Left renal cortex interstitium (tissue), 4 donors: Measurements from ENCODE around the gene FAU. TPM values are rescaled to one million over a fixed set of nuclear protein-coding genes. Genes with fewer than 3 reads are reported as not detected.
"Not testable (repeated sequence)": the region's sequence is repeated elsewhere in the genome, so short reads cannot be mapped to it uniquely, and the experiment has no call there.

Source experiments
- DNase-seq, 4 donors: peaks; one replicate each; pipeline ENCODE4 v3.0.0-alpha.2; 2013; ENCODE audit warnings: low read depth in 4 of 4, low spot score in 2 of 4, missing footprints in 1 of 4
- polyA plus RNA-seq, 4 donors: library from polyadenylated mRNA; unstranded; fragments of 120-200 nt; gene quantifications; one replicate each; pipeline ENCODE4 v1.2.1, GENCODE V29; 2013; ENCODE audit not compliant: insufficient read length in 4 of 4

Gene FAU
- polyA plus RNA-seq: 100 to 1,000 TPM; 643 to 971 (median 752) TPM

DNA sequence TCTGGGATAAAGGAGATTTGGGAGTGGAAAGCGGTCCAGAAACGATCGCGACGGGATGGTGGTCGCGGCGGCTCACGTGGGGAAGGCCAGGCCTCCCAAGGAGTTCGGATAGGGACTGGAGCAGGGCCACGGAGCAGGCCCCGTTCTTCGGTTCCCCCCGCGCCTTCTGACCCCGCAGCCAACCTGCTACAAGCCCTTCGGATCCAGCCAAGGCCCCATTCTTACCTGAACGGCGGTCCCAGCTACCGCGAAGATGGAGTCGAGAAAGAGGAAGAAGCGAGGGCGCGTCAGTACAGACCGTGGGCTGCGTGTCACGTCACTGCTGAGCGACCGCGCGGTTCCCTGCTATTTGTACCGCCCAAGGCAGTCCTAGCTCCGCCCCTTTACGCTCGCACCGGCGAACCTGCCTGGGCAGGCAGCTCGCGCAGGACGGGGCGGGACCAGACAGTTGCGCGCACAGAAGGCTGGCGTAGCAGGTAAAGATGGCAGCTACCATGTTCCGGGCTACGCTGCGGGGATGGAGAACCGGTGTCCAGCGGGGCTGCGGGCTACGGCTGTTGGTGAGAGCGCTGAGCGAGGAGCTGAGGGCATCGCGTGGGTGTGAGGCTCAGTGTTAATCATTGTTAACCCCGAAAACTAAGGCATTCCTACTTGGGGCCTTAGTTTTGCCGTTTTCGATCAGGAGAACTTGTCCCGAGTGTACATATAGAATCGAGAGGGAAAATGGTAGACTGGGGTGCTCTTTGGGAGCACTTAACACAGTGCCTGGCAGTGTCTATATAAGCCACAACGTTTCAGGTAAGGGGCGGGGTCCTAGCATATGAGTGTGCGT, at the start of gene FAU, which contains the start of gene MRPL49:
Gene FAU (minus strand): TSS at position 270 of the 832 bp plus-strand sequence. CDS start 321 bp downstream, outside the sequence.
Gene MRPL49 (plus strand): TSS at position 457 of the 832 bp plus-strand sequence. CDS start 26 bp downstream, at position 483.
- peak in 3 of 4 donors; percentile 92 to 96 (median 93) for DNase-seq

DNA sequence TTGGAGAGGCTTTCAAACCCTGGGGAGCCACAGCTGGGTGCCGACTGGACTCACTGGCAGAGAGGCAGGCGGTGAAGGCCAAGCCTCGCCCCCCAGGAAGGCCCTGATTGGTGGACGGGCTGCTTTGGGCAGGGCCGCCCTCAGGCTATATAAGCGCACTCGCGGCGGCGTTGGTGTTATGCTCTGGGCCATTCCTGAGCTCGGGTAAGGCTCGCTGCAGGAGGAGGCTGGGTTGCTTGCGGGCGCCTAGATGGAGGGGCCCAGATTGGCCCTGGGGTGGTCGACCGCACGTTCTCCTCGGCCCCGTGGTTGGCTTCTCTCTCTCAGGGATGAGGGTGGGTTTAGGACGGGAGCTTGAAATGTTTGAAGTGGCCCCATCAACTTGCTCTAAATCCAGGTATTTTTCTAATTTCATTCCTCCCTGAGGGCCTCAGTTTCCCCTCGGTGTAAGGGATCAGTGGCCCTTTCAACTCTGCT, 48.2 kb upstream of the FAU start, which contains the start of gene SPDYC:
Gene SPDYC (plus strand): TSS at position 176 of the 477 bp plus-strand sequence. CDS start 1,125 bp downstream, outside the sequence.
- no peak for DNase-seq

DNA sequence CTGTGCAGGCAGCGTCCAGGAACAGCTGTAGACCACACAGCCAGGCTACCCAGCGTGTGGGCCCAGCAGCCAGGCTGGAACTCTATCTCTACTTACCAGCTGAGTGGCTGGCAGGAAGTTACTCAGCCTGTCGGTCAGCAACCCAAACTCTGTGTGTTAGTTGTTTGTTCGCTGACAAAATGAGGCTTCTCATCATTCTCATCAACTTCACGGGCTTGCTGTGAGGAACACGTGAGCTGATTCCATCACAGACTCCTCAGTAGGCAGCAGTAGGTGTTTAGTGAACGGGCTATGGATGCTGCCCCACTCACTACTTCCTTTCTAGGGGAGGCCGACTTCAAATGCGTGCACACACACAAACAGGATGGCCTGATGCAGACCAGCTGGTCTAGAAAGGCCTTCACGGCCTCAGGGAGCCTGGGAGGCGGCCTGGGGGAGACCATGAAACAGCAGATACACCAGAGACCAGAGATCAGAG, 47.3 kb upstream of the FAU start:
- DNase-seq: no peak

DNA sequence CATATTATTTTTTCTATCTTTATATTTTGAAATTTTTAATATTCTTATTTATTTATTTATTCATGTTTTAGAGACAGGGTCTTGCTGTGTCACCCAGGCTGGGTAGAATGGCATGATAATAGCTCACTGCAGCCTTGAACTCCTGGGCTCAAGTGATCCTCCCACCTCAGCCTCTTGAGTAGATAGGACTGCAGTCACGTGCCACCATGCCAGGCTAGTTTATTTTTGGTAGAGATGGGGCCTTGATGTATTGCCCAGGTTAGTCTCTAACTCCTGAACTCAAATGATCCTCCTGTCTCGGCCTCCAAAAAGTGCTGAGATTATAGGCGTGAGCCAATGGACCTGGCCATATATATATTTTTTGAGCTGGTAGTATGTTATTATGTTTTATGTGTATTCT, 45.7 kb upstream of the FAU start:
- no peak for DNase-seq

DNA sequence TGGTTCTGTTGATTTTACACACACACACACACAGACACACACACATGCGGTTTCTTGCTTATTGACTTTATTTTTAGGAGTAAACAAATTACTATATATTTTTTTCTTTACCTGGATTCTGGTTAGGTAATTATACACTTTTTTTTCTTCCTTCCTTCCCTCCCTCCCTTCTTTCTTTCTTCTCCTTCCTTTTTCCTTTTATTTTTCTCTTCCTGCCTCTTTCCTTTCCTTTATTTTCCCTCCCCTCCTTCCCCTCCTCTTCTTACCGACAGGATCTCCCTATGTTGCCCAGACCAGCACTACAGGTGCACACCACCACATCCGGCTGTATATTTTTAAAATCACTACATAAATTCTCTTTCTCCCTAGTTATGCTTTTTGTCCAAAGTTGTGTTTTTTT, 45.0 kb upstream of the FAU start:
- DNase-seq: no peak

GRCh38 chr11:65165410-65166317, 43.7 kb upstream of the FAU start:
- peak in 1 of 4 donors; percentile 17 for DNase-seq

GRCh38 chr11:65163684-65164083, 41.8 kb upstream of the FAU start:
- DNase-seq: no peak

GRCh38 chr11:65160643-65161042, 38.7 kb upstream of the FAU start:
- DNase-seq: no peak

DNA sequence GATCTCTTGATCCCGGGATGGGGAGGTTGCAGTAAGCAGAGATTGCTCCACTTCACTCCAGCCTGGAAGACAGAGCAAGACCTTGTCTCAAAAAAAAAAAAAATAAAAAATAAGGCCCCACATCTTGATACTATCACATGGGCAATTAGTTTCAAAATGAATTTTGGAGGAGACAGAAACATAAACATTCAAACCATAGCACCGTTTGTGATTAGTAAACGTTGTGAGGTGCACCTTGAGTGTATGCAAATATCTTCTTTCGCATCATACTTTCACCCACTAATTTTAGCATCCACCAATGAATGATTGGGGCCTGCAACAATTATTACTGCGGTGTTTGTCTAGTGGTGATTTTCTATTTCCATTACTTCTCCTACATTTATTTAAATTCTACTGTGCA, 37.1 kb upstream of the FAU start:
- DNase-seq: no peak

GRCh38 chr11:65157336-65157735, 35.4 kb upstream of the FAU start:
- DNase-seq: no peak

DNA sequence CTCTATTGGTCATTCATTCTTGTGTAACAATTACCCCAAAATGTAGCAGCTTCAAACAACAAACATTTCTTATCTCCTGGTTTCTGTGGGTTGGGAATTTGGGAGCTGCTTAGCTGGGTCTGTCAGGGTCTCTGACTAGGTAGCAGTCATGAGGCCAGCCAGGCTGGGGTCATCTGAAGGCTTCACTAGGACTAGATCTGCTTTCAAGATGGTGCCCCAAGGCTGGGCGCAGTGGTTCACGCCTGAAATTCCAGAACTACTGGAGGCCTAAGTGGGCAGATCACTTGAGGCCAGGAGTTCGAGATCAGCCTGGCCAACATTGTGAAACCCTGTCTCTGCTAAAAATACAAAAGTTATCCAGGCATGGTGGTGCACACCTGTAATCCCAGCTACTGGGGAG, 35.0 kb upstream of the FAU start:
- no peak for DNase-seq

GRCh38 chr11:65156256-65156655, 34.3 kb upstream of the FAU start:
- DNase-seq: no peak

GRCh38 chr11:65152122-65152521, 30.2 kb upstream of the FAU start:
- DNase-seq: no peak

GRCh38 chr11:65151331-65151899, 29.5 kb upstream of the FAU start:
- no peak for DNase-seq

GRCh38 chr11:65150509-65151299, 28.8 kb upstream of the FAU start:
- peak in 1 of 4 donors; percentile 26 for DNase-seq

GRCh38 chr11:65150131-65150508, 28.2 kb upstream of the FAU start:
- DNase-seq: not testable (repeated sequence)

DNA sequence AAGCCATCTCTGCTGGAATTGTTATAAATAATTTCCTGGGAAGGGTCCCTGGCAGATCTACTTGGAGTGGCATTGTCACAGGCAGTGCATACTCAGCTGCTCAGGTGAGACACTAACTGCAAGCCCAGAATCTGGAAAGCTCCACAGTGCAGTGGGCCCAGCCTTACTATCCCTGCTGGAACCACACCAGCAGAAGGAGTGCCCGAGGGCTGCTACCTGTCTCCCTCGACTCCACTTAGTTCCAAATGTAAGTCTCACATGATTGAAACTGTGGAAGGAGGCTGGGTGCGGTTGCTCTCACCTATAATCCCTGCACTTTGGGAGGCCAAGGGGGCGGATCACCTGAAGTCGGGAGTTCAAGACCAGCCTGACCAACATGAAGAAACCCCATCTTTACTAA, 26.7 kb upstream of the FAU start:
- no peak for DNase-seq

GRCh38 chr11:65147352-65148075, 25.6 kb upstream of the FAU start:
- DNase-seq: no peak

GRCh38 chr11:65141896-65142494, 20.1 kb upstream of the FAU start:
- no peak for DNase-seq
